Activated CD4-positive, alpha-beta T cell treated with anti-CD3 and anti-CD28 coated beads, Interleukin-2, amount 50 U/mL, for 16 hours (primary cell): ENCODE results near the gene FGFR1OP2.
"Not testable (repeated sequence)": the region's sequence is repeated elsewhere in the genome, so short reads cannot be mapped to it uniquely, and the experiment has no call there.

ENCODE experiments used
- DNase-seq: peaks from one replicate; pipeline ENCODE4 v3.0.0-alpha.2; 2020

FGFR1OP2 gene

GRCh38 chr12:26948309-26948708 is 10.0 kb downstream of the FGFR1OP2 start:
- DNase-seq = no peak

GRCh38 chr12:26953447-26953846 is 15.2 kb downstream of the FGFR1OP2 start:
- DNase-seq = no peak

GRCh38 chr12:26954027-26954426 is 15.8 kb downstream of the FGFR1OP2 start:
- no peak for DNase-seq

- DNase-seq = not testable (repeated sequence)
Measured at GRCh38 chr12:26961391-26961790, 23.1 kb downstream of the FGFR1OP2 start.

- no peak for DNase-seq
Measured at GRCh38 chr12:26961803-26962202, 23.5 kb downstream of the FGFR1OP2 start.

GRCh38 chr12:26963413-26963812 is 25.1 kb downstream of the FGFR1OP2 start:
- no peak for DNase-seq

- DNase-seq = no peak
Measured at GRCh38 chr12:26966842-26967241, 28.6 kb downstream of the FGFR1OP2 start.

- DNase-seq = no peak
Measured at GRCh38 chr12:26970136-26970535, 31.9 kb downstream of the FGFR1OP2 start.

- peak; percentile 80 for DNase-seq
Measured at GRCh38 chr12:26971963-26972362, 33.7 kb downstream of the FGFR1OP2 start.

GRCh38 chr12:26976687-26977086 is 38.4 kb downstream of the FGFR1OP2 start:
- no peak for DNase-seq

- DNase-seq = no peak
Measured at GRCh38 chr12:26978801-26979200, 40.5 kb downstream of the FGFR1OP2 start.

GRCh38 chr12:26979733-26980132 is 41.5 kb downstream of the FGFR1OP2 start:
- DNase-seq = no peak

- no peak for DNase-seq
Measured at GRCh38 chr12:26982866-26983265, 44.6 kb downstream of the FGFR1OP2 start.

- no peak for DNase-seq
Measured at GRCh38 chr12:26987634-26988424, 49.6 kb downstream of the FGFR1OP2 start.

- DNase-seq = no peak
Measured at GRCh38 chr12:26988703-26989102, 50.4 kb downstream of the FGFR1OP2 start.

GRCh38 chr12:26989873-26990272 is 51.6 kb downstream of the FGFR1OP2 start:
- DNase-seq = no peak

- no peak for DNase-seq
Measured at GRCh38 chr12:26991826-26992225, 53.6 kb downstream of the FGFR1OP2 start.

- DNase-seq = no peak
Measured at GRCh38 chr12:26994109-26994508, 55.8 kb downstream of the FGFR1OP2 start.

- no peak for DNase-seq
Measured at GRCh38 chr12:26995706-26996105, 57.4 kb downstream of the FGFR1OP2 start.

- DNase-seq = no peak
Measured at GRCh38 chr12:26997003-26997402, 58.7 kb downstream of the FGFR1OP2 start.

GRCh38 chr12:27000961-27001360 is 62.7 kb downstream of the FGFR1OP2 start:
- DNase-seq = no peak

- DNase-seq = no peak
Measured at GRCh38 chr12:27001663-27002062, 63.4 kb downstream of the FGFR1OP2 start.

- no peak for DNase-seq
Measured at GRCh38 chr12:27002141-27002540, 63.9 kb downstream of the FGFR1OP2 start.

GRCh38 chr12:27003421-27004381 is 65.4 kb downstream of the FGFR1OP2 start:
- no peak for DNase-seq
